Body of pancreas (tissue), 4 donors: ENCODE measurements around the gene MMD. TPM values are rescaled to one million over a fixed set of nuclear protein-coding genes. Genes with fewer than 3 reads are reported as not detected.

Experiments used
- ATAC-seq: fragments of 150-250 bp; one replicate; pipeline ENCODE4 v1.9.1; 2016
- DNase-seq, 4 donors: peaks; one replicate each; pipeline ENCODE4 v3.0.0-alpha.2; 2019
- H3K27ac ChIP-seq, 4 donors: fragments of 200-600 bp; sonication (generic); 1 replicate in 3 of 4; 2 replicates in 1 of 4; pipeline versions ENCODE4 v1.5.1 to v1.6.1; 2016 to 2019; ENCODE audit warnings: mild to moderate bottlenecking in 1 of 4, mixed read lengths in 1 of 4, moderate library complexity in 1 of 4
- H3K27me3 ChIP-seq, 2 donors: fragments of 200-600 bp; sonication (generic); one replicate each; pipeline ENCODE4 v1.6.0; 2016; ENCODE audit warnings: mild to moderate bottlenecking in 1 of 2
- H3K36me3 ChIP-seq, 2 donors: fragments of 200-600 bp; sonication (generic); replicated peaks in 1 of 2; 2 replicates each; pipeline ENCODE4 v1.5.1; 2016; ENCODE audit warnings: low read depth in 2 of 2; ENCODE audit not compliant: insufficient read depth in 1 of 2
- H3K4me1 ChIP-seq: fragments of 200-600 bp; sonication (generic); one replicate; pipeline ENCODE4 v1.6.0; 2016
- H3K4me3 ChIP-seq, 2 donors: fragments of 200-600 bp; sonication (generic); 1 replicate in 1 of 2; 2 replicates in 1 of 2; pipeline ENCODE4 v1.5.1; 2016 to 2019
- H3K9me3 ChIP-seq, 3 donors: fragments of 200-600 bp; sonication (generic); 1 replicate in 2 of 3; 2 replicates in 1 of 3; pipeline ENCODE4 v1.5.1; 2016
- POLR2A ChIP-seq, 3 donors: fragments of 450-650 bp; IDR thresholded peaks; one replicate each; pipeline ENCODE4 v1.6.1; 2016; ENCODE audit warnings: antibody characterized with exemption in 3 of 3, mild to moderate bottlenecking in 2 of 3
- WGBS, 2 donors: methylation state at CpG; one replicate each; pipeline ENCODE4 v1.1.5; 2017; 5-methylcytosine and 5-hydroxymethylcytosine counted together
- intact Hi-C: fragments of 100-400 bp; cut with DNase I; formaldehyde crosslinking; loops from one replicate; pipeline ENCODE4 v1.15.1; 2023
- total RNA-seq, 2 donors: library from RNA; depleted of rRNA; stranded (reverse); fragments of >200 nt; gene quantifications; one replicate each; pipeline ENCODE4 v1.1.0, GENCODE V29; 2016
- TF ChIP-seq, protein P1 (sequence below), 7 experiments: fragments of 450-650 bp in 4 of 7; fragments of 200-600 bp in 3 of 7; sonication (generic) in 3 of 7; IDR thresholded peaks; one replicate each; pipeline ENCODE4 v1.5.1; 2016 to 2019; ENCODE audit warnings: antibody characterized with exemption in 7 of 7

The MMD gene
- total RNA-seq, 2 donors from 2014 or later = 4.4 to 12.5 TPM

DNA sequence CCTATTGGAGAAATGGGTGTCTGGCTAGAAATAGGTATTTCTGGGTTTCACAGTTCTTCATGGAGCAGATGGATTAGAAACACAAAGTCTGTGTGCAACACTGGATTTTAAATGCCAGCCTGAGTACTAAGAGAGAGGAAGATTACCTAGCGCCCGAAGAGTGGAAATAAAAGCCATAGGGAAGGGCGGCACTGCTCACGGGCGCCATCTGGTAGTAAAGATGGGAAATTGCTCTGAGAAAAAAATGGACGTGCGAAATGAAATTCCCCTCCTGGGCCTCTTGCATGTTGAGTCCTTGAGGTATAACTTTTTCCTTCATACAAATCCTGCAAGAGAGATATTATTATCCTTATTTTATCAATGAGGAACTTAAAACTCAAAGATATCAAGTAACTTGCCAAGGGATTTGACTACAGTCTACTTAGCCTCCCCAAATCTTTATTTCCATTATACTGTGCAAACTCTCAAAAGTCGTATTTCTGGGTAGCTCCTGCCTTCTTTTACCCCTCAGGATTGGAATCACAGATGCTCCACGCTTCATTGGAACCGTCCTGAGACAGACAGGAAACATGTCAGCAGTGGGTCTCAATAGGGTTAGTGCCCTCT is 72.8 kb downstream of the MMD start:
- TF ChIP-seq, protein P1, sequence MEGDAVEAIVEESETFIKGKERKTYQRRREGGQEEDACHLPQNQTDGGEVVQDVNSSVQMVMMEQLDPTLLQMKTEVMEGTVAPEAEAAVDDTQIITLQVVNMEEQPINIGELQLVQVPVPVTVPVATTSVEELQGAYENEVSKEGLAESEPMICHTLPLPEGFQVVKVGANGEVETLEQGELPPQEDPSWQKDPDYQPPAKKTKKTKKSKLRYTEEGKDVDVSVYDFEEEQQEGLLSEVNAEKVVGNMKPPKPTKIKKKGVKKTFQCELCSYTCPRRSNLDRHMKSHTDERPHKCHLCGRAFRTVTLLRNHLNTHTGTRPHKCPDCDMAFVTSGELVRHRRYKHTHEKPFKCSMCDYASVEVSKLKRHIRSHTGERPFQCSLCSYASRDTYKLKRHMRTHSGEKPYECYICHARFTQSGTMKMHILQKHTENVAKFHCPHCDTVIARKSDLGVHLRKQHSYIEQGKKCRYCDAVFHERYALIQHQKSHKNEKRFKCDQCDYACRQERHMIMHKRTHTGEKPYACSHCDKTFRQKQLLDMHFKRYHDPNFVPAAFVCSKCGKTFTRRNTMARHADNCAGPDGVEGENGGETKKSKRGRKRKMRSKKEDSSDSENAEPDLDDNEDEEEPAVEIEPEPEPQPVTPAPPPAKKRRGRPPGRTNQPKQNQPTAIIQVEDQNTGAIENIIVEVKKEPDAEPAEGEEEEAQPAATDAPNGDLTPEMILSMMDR (IDR thresholded peaks at IDR 0.05) = peak; percentile 68 to 86 (median 74)
- TF ChIP-seq POLR2A (IDR thresholded peaks at IDR 0.05) = no peak
- Histone ChIP-seq H3K4me3 (no peak overlapping the region), H3K36me3 (no peaks in the 10 kb centered on the region), H3K27ac (no peak overlapping the region), H3K9me3 (no peaks in the 10 kb centered on the region), H3K4me1 (no peaks in the 10 kb centered on the region), H3K27me3 (no peaks in the 10 kb centered on the region)
- DNase-seq = peak; percentile 44 to 59 (median 48)
- 12 to 13% methylated on average over 10 of the region's 10 CpGs for WGBS, 2 donors
- ATAC-seq = peak; percentile 72
- intact Hi-C loops = loop anchor here (10.0 kb wide), 1 partner anchor 354 kb away; no protein-coding TSS in a partner anchor

DNA sequence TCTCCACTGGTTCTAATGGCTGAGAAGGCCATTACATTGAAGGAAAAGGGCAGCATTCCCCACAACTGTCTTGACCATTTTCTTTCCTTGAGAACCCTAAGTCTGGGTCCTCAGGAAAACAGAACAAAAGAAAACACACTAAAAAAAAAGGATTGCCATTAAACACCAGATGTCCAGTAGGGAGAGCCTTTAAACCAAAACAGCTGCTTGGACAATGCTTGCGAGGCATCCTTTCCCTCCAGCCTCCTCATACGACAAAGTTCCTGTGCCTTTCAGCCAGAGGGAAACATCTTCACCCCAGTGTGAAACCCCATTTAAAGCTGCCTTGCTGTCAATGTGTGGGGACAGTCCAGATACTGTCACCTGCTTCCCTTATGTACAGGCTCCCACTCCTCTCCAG is 74.3 kb downstream of the MMD start:
- H3K9me3 ChIP-seq = no peaks in the 10 kb centered on the region
- 71 to 100% methylated on average over 2 of the region's 2 CpGs for WGBS, 2 donors
- DNase-seq (no peak), ATAC-seq (no peak)
- H3K4me1 ChIP-seq = no peaks in the 10 kb centered on the region
- no peaks in the 10 kb centered on the region for H3K27me3 ChIP-seq
- H3K27ac ChIP-seq = no peak overlapping the region
- TF ChIP-seq, protein P1 (IDR thresholded peaks at IDR 0.05) = no peak
- no peak for TF ChIP-seq POLR2A (IDR thresholded peaks at IDR 0.05)
- intact Hi-C loops = loop anchor here (10.0 kb wide), 1 partner anchor 353 kb away; no protein-coding TSS in a partner anchor
- H3K36me3 ChIP-seq = no peaks in the 10 kb centered on the region
- H3K4me3 ChIP-seq = no peak overlapping the region

DNA sequence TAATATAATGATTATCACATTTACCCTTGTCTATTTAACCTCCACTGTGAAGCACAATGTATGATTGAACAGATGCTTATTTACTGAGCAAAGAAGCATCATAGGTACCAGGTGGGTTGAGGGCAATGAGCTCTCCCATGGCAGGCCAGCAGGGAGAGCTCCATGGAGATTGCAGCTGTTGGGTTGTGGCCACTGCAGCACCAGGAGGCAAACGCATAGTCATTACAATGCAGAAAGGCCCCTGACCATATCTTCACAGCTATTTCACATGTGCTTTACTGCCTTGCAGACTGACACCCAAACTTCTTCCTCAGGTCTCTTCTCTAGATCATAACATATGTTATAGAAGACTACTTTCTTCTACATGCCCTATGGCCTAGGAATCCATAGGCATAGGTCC is 75.0 kb downstream of the MMD start:
- TF ChIP-seq, protein P1 (IDR thresholded peaks at IDR 0.05) = no peak
- no peak for TF ChIP-seq POLR2A (IDR thresholded peaks at IDR 0.05)
- intact Hi-C loops = loop anchor here (10.0 kb wide), 1 partner anchor 352 kb away; no protein-coding TSS in a partner anchor
- H3K27ac ChIP-seq = no peak overlapping the region
- no peaks in the 10 kb centered on the region for H3K4me1 ChIP-seq
- H3K27me3 ChIP-seq = no peaks in the 10 kb centered on the region
- DNase-seq (no peak), ATAC-seq (no peak)
- no peaks in the 10 kb centered on the region for H3K9me3 ChIP-seq
- 95 to 100% methylated on average over 1 of the region's 1 CpG for WGBS, 2 donors
- H3K4me3 ChIP-seq = no peak overlapping the region
- no peaks in the 10 kb centered on the region for H3K36me3 ChIP-seq

DNA sequence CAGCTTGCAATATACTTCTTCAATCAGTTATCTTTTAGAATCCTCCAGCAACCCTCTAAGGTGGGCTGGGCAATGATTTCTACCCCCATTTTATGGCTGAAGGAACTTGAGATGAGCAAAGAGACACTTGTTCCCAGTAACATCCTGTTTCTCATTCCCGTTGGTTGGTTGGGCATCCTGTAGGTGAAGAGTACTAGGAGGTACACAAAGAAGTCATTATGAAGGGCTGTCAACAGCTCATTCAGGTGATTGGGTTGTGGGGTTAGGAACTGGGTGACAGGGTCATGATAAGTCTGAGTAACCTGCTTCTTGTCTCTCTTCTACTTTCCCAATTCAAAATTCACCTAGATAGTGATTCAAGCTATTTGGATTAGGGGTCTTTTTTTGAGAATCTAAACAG is 76.5 kb downstream of the MMD start:
- DNase-seq (no peak), ATAC-seq (no peak)
- Histone ChIP-seq H3K27ac (no peak overlapping the region), H3K27me3 (no peaks in the 10 kb centered on the region), H3K4me1 (no peaks in the 10 kb centered on the region), H3K9me3 (no peaks in the 10 kb centered on the region), H3K4me3 (no peak overlapping the region), H3K36me3 (no peaks in the 10 kb centered on the region)
- intact Hi-C loops = loop anchor here (10.0 kb wide), 1 partner anchor 350 kb away; no protein-coding TSS in a partner anchor
- 52 to 78% methylated on average over 1 of the region's 1 CpG for WGBS, 2 donors
- TF ChIP-seq, protein P1 (IDR thresholded peaks at IDR 0.05) = no peak
- TF ChIP-seq POLR2A (IDR thresholded peaks at IDR 0.05) = no peak

DNA sequence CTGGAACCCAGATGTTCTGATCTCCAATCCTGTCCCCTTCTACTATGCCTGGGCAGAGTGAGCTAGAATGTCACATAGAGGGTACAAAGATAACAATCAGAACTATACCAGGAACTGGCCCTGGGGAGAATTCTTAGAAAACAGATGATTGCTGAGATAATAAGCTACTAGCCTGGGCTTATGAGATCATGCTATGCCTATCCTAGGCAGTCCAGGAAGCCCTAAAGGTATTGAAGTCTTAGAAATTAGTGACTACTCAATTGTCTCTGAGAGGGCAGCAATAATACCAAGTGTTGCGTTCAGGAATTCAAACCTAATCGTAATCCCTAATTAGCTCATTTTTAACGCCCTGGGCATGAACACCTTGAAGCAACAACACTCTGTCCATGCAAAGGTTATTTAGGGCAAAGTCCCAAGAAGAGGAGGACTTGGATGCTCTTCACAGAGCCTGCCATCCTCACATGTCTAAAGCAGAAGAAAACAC is 77.1 kb downstream of the MMD start:
- Histone ChIP-seq H3K36me3 (no peaks in the 10 kb centered on the region), H3K27me3 (no peaks in the 10 kb centered on the region), H3K9me3 (no peaks in the 10 kb centered on the region), H3K27ac (no peak overlapping the region), H3K4me1 (no peaks in the 10 kb centered on the region), H3K4me3 (no peak overlapping the region)
- DNase-seq (no peak), ATAC-seq (no peak)
- intact Hi-C loops = loop anchor here (10.0 kb wide), 1 partner anchor 350 kb away; no protein-coding TSS in a partner anchor
- TF ChIP-seq POLR2A (IDR thresholded peaks at IDR 0.05) = no peak
- TF ChIP-seq, protein P1 (IDR thresholded peaks at IDR 0.05) = no peak
- 71 to 87% methylated on average over 3 of the region's 3 CpGs for WGBS, 2 donors
